Hematopoietic multipotent progenitor cell treated with erythropoietin and hydrocortisone succinate and interleukin-3 and kit ligand, for 6 days (in vitro differentiated cells): Measurements from ENCODE around the gene SLC6A6.
A peak's percentile ranks its signal among the peaks of the same experiment; 100 is the strongest.

Source experiments
- DNase-seq: peaks from one replicate; pipeline ENCODE4 v3.0.0-alpha.2; 2015

Gene SLC6A6

DNA sequence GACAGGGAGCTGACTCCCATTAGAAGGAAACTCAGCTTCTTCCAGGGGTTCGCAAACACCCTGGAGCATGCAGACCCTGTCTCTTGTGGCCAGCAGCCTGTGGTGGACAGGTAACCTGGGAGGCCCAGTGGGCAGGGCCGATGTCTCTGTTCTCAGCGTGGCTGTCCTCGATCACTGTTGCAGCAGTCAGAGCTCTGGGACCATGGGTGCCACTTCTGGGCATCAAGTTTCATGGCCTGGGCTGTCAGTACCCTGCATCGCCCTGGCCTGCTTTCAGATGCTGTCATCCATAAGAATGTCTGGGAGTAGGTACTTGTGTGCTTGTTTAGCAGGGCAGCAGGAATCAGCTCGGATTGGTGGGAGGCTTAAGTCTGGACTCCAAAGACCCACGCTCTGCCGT lies 54.4 kb downstream of the SLC6A6 start:
- no peak for DNase-seq

DNA sequence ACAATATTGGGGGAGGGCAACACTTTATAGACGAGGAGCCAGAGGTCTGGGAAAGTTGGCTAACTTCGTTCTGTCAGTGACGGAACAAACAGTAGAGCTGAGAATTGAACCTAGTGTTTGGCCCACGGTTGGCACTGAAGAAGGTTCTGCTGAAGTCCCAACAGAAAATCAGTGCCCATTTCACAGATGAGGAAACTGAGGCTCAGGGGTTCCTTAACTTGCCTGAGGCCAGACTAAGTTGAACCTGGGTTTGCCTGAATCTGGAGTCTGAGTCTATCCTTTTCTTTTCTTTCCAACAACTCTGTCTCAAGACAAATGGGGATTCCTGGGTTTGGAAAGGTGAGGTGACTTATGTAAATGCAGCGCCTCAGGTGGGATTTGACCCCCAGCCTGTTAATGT lies 55.1 kb downstream of the SLC6A6 start:
- DNase-seq: no peak

DNA sequence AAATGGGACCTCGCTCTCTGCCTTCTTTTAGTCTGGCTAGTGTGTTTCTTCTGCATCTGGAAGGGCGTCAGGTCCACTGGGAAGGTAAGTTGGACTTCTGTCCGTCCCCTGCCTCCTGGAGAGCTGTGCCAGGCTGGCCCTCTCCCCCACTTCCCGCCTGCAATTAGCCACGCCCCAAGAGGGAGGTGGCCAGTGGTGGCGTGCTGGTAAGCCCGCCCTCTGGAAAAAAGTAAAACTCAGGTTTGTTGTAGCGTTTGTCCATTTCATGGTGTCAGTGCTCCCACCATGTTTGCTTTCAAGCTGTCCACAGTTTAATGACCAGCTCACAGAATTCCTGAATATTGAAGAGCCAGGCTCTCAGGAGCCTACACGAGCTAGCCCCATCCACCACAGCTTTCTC lies 55.6 kb downstream of the SLC6A6 start:
- no peak for DNase-seq

DNA sequence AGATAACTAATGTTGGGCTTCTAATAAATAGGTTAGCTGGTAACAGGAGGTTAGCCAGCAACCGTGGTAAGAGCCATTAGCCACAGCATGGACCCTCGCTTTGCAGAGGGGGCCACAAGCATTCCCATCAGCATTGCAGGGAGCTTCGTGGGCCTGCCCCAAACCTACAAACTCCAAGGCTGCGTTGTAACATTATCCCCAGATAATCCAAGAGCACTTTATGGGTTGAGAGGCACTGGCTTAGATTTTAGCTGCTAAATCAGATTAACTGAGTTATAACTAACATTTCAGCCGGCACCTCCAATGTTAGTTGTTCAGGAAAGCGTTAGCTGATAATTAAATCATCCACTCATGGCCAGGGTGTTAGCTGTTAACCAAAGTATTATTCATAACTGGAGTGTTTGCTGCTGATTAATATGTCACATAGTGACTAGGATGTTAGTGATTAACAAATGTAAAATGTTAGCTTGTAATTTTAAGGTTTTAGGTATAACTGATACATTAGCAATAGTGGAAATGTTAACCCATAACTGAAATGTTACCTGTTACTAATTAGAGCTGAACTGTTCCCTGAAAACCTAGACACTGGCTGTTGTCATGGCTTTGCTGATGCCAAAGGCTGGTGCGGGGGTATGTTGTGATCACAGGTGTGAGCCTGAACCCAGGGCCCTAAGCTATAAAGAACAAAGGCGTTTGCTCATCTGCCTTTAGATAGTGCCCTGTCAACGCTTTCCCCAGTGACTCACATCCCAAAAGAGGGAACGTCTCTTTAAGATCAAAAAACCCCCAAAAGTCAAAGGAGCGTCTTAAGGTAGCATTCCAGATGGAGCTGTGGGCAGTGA lies 56.2 kb downstream of the SLC6A6 start:
- DNase-seq: no peak

DNA sequence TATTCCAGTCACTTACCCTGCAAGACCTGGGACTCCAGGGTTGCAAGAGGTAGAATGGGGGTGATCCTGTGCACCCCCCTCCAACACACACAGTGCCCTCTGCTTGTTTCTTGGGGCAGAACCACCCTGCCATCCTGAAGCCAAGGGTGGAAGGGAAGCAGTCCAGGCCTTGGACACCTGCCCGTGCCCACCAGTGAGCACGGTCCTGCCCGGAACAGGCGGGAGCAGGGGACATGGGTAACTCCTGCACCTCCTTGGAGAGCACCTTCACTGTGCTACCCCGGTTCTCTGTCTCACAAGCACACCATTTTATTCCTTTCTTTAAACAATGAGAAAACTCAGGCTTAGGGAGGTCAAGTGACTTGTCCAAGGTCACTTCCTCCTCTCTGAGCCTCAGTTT lies 57.0 kb downstream of the SLC6A6 start:
- no peak for DNase-seq

DNA sequence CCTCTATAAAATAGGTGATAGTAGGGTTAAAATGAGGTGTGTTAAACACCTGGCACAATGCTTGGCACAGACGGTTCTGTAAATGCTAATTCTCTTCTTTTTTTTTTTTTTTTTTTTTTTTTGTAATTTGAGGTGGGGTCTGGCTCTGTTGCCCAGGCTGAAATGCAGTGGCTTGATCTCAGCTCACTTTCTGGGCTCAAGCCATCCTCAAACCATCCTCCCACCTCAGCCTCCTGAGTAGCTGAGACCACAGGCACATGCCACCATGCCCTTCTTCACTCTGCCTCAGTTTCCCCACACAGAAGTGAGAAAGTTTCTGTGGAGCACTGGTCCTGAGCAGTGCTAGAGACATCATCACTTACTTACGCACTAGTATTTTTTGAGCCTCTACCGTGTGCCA lies 57.4 kb downstream of the SLC6A6 start:
- DNase-seq: no peak

DNA sequence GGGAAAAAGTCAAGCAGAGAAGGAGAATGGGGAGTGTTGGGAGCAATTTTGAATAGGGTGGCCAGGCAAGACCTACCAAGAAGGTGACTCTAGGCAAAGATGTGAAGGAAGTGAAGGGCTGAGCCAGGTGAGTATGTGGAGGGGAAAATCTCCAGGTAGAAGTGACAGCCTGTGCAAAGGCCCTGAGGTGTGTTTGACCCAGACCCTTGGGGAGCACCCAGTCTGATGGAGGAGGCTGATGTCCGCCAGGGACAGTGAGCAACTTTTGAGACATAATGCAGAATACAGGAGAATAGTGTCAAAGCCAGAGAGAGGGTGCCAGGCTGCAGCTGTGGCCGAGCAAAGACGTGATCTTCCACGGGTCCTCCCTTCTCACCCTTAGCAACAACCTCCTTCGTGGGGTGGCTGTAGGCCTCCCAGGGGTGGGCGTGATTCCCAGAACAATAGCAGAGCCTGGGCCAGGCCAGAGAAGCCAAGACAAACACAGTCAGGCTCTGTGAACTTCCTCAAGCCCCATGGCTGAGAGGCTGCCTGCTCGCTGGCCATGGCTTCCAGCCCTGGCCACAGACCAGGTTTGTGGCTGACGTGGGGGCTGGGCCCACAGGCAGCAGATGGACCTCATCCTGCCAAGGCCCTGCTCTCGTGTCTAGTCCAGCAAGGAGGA lies 58.1 kb downstream of the SLC6A6 start:
- DNase-seq: no peak

DNA sequence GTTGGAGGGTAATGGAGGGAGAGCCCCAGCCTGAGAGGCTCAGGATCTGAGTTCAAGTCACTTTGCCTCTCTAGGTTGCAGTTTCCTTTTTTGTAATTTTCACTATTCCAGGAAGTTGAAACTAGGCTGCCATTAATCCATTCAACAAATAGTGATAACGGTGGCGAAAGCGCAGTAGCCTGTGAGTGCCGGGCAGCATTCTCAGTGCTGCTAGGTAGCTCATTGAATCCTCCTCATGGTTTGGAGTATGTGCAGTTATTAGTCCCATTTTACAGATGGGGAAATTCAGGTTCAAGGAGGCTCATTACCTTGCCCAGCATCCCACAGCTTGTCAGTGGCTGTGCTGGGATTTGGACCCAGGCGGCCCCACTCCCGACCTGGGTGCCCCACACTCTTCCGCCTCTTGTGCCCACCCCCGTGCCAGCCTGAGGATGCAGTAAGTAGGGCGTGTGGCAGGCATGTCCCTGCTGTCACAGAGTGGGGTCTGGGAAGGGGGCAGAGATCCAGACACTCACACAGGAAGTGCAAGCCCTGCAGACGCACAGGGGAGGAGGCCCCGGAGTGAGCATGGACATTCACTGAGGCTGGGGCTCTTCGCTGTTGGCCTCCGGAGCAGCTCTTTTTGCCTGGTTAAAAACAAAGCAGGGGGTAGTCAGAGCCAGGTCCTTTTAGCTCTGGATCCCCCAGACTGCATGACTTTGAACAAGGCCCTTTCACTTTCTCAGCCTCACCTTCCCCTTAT lies 58.8 kb downstream of the SLC6A6 start:
- no peak for DNase-seq

DNA sequence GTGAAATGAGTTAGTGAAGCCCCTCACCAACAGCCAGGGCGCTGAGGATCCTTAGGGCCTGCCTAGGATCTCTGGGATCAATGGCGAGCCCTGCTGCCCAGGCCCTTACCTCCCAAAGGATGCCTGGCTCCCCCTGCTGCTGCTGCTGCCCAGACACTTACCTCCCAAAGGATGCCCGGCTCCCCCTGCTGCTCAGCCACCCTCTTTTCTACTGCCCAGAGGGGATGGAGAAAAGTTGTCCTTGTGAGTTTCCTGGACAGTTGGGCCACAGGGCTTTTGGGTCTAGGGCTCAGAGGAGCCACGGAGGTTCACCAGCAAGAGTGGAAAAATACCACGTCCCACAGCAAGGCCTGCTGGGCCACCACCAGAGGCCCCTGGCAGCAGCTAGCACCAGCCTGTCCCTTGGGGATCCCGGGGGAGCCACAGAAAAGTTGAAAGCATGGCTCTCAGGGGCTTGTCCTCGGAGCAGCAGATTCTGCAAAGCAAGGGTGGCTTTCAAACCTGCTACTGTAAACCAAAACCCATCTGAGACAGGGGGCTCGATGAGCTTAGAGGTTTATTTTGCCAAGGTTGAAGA lies 59.4 kb downstream of the SLC6A6 start:
- peak; percentile 71 for DNase-seq

DNA sequence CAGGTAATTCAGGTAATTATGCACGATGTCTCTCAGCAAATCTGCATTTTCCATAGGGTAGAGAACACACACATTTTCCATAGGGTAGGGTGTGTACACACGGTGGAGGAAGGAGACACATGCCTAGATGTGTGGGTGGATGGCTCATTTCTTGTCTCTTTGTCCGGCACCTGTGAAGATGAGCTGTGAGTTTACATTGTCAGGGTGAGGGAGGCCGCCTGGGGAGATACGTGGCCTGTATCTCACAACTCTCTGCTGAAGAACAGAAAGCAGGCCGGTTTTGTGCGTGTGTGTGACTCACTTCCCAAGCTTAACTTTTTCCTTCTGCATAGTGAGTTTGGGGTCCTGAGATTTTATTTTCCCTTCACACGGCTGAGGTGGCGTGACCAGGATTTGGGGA lies 60.3 kb downstream of the SLC6A6 start:
- DNase-seq: no peak

DNA sequence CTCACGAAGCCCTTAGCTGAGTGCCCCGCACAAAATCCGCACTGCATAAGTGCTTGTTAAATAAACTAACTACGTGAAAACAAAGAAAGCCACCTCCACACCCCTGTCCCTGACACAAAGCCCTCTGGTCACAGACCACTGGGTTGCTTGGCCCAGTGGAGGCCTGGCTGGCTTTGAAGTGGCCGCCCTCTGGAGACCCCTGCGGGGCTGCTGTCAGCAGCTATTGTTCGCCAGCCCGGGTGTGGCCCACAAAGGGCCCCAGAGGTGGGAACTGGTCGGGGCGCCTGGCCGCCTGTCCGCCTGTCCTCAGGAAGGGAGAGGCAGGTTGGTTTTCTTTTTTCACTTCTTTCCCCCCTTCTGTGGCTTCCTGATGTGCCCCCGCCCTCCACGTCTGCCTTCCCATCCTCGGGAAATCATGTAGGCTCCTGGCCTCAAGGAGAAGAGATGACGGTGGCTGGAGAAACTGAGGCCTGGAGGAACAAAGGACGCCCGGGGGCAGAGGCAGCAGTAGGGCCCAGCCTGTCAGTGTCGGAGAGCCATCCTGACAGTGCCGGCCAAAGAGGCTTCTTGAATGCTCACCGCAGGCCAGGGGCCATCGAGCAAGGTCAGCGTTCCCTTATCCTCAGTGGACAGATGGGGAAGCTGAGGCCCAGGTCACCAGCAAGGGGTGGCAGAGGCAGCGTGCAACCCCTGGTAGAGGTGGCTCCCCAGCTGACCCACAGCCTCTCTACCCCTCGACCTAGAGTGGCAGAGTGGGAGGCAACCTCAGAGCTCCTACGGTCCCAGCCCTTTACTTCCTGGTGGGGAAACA lies 61.1 kb downstream of the SLC6A6 start:
- DNase-seq: no peak

DNA sequence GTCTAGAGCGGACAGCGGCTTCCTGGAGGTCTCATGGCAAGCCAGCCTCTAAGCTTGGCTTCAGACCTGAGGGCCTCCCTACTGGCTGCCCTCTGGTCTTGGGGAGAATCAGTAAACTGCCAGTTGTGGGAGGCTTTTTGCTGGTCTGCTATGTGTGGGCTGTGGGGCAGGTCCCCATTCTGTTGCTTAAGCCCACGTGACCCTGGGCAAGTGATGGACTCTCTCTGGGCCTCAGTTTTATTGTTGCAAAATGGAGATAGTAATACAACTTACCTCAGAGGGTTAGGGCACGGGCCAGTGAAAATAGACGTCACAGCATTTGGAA lies 61.7 kb downstream of the SLC6A6 start:
- DNase-seq: no peak

DNA sequence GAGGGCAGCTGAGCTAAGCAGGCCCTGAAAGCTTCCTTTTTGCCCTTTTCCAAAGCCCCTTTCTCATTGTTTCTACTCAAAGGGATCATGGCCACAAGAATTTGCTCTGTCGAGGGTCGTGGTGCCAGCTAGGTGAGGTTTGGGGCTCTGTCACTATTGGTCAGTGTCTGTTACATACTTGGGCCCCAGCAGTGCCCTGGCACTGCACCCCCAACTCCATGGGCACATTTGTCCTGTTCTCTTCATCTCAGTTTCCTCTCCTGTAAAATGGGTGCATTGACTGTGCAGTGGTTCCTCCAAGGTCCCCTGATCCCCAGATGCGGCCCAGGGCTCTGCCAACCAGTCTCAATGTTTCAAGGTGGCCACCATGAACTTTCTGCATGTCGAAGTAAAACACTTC lies 62.1 kb downstream of the SLC6A6 start:
- no peak for DNase-seq

DNA sequence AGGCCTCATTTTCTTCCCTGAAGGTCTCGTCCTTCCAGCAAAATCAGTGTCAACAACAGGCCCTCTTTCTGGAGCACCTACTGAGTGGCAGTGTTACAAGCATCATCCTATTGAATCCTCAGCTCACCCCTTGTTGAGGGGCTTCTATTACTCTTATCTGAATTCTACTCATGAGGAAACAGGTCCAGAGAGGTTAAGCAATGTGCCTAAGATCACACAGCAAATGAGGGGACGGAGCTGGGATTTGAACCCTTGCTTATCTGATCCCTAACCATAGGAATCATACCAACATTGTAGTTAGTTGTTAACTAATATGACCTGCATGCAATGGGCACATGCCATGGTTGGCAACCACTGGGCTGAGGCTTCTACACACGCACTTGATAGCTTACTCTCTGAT lies 63.0 kb downstream of the SLC6A6 start:
- no peak for DNase-seq

DNA sequence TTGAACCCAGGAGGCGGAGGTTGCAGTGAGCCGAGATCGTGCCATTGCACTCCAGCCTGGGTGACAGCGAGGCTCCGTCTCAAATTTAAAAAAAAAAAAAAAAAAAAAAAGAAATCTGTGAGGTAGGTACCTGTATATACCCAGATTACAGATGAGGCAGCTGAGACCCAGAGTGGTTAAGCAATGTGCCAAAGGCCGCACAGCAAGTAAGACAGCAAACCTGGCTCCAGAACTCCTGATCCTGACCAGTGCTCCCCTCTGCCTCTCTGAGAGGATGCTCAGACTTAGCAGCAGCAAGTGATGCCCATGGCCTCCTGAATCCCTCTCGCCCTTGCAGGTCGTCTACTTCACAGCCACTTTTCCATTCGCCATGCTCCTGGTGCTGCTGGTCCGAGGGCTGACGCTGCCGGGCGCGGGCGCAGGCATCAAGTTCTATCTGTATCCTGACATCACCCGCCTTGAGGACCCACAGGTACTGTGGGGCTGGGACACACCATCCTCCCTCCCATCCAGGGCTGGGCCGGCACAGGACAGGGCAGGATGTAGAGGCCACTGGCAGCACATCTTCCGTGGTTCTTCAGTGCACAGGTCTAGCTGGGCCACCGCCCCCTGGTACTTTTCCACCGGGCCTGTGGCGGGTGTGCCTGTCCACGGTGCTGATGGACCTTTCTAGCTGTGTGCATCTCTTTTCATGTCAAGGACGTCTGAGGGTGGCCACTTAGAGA lies 63.9 kb downstream of the SLC6A6 start:
- DNase-seq: no peak

DNA sequence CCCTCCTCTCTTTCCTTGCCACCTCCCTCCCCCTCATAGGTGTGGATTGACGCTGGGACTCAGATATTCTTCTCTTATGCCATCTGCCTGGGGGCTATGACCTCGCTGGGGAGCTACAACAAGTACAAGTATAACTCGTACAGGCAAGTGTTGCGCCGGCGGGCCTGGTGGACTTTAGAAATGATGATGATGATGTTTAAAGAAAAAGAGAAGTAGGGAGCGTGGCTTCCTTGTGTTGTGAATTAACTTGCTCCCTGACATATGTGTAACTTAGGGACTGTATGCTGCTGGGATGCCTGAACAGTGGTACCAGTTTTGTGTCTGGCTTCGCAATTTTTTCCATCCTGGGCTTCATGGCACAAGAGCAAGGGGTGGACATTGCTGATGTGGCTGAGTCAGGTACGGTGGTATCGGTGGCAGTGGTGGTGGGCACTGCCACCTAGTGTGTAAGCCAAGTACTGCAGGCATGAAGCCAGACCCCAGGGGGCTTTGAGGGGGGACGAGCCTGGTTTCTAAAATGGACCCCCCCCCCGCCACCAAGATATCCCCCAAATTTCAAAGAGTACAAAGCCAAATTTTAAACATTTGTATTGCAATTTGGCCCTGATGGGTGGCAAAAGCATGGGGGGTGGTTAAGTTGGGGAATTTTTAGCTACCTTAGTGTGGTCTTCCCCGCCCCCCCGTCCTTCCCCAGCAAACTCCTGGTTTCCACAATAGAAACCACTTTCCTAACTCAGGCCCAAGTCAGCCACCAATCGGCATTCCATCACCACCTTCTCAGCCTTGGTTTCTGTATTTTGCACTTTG lies 65.6 kb downstream of the SLC6A6 start:
- peak; percentile 49 for DNase-seq

DNA sequence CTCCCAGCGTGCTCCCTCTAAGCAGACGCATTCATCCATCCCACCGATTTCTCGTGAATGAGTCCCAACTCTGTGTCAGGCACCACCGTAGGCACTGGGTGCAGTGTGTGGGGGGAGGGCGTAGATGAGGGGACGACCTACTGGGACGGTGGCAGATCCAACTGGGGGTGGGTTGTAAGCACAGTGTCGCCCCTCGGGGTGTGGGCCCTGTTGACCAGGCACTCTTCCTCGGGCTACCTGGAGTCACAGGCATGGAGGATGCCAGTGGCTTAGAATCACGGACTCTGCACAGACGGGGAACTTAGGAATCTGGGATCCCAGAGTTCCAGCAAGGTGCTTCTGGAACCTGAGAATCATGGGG lies 66.2 kb downstream of the SLC6A6 start:
- DNase-seq: no peak

DNA sequence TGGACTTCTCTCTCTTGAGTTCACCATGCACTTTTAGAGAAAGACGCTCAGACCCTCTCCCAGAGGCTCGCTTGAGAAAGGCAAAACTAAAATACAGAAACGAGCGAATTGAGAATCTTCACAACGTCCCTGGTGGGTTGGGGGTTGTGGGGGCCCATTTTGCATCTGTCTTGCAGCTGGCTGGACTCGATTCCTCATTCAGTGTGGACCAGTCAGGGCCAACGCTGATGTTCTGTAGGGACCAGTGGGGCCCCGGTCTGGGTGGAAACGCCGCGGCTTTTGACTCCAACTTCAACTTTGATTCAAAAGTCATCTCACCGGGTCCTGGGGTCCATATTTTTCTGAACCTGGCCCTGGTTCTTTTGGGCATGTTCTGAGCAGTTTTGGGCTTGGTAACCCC lies 68.1 kb downstream of the SLC6A6 start:
- DNase-seq: no peak

DNA sequence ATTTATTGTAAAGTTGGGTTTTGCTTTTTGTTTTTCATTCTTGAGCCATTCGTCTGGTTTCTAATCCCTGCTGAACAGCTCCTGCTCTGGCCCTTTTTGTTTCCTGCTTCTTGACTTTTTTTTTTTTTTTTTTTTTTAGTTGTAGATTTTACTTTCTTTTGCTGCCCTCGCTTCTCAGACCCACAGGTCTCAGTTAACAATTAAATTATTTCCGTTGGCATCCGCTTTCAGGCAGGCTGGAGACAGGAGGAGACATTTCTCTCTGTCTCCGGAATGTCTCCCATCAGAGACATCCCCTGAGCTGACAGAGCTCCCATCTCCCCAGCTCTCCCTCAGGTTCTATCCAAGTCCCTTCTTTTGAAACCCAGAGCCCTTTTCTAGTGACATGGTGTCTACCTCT lies 68.6 kb downstream of the SLC6A6 start:
- no peak for DNase-seq

DNA sequence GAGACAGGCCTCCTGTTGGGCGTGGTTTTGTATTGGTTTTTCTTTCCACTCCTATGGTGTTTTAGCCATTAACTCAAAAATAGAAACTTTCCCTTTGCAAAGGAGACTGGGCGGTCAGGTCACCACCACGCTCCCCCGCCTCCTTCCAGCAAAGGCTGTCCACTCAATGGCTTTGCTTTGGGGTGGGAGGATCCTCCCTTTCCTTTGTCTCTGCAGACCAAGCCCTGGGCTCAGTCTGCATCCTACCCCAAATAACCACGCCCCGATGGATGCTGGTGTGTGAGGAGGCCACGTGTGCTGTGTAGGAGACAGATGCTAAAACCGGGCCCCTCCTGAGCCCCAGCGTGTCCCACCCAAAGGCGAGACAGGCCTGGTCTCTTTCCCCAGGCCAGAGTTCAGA lies 69.3 kb downstream of the SLC6A6 start:
- no peak for DNase-seq
